ENCODE measurements around the gene CLHC1. TPM values are rescaled to one million over a fixed set of nuclear protein-coding genes. Genes with fewer than 3 reads are reported as not detected.
"Not testable (repeated sequence)": the region's sequence is repeated elsewhere in the genome, so short reads cannot be mapped to it uniquely, and the experiment has no call there.

CLHC1 gene
- polyA plus RNA-seq, 4 donors: 14.5 to 42.5 (median 27.2) TPM

DNA sequence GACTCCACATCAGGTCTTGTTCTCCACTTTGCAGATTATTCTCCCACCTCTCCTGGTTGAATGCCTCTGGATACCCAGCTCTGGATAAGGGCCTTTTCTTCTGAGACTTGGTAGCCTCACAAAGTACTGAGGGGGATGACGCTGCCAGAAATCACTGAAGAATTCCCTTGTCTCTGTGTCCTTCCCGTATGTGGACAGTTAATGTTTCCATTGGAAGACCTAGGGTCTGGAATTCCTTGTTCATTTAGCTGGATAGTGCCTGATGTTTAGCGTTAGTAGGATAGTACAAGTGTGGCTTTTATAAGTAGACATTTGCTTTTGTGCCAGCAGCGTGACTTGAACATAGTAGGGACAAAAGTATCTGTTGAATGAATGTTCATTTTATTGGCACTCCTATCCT, 76.9 kb downstream of the CLHC1 start:
- no peak for DNase-seq (ENCODE audit: low read depth in 4 of 4, low spot score in 2 of 4)

DNA sequence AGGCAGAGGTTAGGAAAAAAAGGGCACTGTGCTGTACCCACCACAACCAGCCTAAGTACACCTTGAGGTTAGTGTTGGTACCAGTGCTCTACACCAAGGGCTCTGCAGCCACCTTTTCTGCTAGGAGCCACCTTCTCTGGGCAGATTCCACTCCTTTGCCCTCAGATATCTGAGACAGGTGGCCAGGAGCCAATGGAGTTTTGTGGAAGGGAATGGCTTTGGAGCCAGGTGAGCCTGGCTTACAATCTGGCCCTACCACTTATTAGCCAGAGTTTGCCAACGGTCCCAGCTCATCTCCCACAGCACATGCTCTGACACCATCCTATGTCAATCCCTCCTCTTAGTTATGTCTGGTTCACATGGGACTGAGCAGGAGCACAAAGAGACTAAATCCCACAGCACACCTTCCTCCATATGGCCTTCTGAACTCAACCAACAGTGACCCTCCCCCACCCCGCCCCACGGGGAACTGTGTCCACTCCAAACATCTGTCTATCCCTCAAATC, 77.5 kb downstream of the CLHC1 start:
- no peak for DNase-seq (ENCODE audit: low read depth in 4 of 4, low spot score in 2 of 4)

DNA sequence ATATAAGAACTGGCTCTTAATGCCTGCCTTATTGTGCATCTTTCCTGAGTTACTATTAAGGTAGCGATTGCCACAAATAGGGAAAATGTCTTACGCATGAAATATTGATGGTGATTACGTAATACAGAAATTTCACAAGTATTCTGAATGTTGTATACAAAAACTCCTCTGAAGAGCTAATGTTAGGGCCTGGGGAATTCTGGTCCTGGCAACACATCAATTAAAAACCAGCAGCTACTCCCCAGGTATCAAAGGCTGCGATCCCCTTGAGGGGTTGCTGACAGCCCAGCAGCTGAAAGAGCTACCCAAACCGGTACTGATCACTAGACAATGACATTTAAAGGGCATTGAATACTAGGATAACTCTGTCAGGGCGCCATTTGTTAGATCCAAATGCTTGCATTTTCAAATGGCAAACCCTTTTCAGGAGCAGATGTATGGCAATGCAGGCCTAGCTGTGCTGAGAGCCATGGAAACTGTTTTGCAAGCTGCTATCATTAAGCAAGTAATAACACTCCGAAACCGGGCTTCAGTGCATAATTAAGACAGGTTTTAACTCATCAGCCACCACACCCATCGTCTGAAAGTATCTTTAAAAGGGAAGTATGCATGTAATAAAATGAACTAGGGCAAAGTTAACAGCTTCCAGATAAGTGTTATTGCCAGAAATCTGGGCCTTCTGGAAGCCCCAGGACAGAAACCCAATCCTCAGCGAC, 78.4 kb downstream of the CLHC1 start:
- DNase-seq (ENCODE audit: low read depth in 4 of 4, low spot score in 2 of 4): no peak

DNA sequence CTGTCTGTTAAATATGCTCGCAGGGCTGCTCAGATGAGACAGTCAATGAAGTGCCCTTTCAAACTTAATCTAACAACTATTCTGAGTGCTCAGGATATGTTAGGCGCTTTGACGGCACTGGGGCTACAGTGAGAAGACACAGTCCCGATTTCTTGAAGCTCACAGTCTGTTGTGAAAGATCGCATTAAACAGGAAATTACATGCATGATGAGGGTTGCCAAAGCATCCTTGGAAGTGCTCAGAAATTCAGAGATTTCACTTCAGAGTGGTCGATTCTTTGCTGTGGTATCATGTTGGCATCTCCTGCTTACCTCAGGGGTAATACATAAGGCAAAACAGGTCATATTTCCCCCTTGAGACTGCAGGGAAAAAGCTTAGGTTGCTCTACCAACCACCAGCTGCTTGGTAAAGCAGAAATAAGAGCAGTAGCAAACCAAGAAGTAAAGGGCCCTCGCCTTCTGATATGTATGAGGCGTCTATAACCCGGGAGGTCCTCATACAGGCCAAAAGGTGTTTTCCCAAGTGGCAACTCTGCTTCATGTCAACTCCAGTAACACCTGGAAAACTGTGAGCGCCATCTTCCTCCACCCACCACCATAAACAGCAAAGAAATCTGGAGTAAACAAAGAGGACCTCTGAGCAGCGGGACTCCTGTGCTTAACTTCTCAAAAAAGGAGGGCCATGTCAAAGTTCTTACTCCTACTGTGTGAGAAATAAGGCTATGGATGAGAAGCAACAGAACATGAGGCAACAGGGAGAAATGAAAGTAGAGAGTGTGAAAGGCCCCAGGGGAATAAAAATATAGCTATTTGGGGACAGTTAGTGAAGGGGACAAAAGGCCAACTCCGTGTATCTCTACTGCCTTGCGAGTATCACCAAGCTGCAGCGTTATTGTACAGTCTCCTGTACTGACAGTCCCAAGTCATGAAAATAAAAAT, 79.3 kb downstream of the CLHC1 start:
- no peak for DNase-seq (ENCODE audit: low read depth in 4 of 4, low spot score in 2 of 4)

DNA sequence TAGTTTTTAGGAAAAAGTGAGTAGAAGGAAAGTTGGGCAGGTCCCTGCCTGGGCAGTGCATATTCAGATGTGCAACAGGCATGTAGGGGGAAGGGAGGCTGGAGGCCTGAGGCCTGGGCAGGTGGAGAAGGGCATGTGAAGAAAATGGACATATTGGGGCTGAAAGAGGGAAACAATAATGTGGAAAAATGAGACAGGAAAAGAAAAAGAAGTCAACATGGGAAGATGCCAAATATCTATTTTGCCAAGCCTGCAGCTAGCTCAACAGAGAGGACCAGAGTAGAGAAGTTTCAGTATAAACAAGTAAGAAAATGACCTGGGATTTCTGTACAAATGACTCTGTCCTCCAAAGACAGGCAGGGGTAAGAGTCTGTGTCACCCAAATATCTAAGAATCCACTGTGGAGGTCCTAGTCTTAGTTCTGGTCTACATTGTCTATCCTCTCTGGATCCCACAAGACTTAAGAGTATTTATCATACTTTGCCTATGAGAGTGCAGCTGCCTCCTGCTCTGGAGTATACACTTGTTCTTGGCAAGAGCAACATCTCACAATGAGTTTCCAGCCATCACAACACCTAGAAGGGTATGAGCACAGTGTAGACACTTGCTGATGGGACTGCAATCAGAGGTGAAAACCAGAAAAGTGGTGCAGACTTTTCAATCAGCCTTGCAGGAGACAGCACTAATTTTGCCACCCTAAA, 80.2 kb downstream of the CLHC1 start:
- DNase-seq (ENCODE audit: low read depth in 4 of 4, low spot score in 2 of 4): no peak

DNA sequence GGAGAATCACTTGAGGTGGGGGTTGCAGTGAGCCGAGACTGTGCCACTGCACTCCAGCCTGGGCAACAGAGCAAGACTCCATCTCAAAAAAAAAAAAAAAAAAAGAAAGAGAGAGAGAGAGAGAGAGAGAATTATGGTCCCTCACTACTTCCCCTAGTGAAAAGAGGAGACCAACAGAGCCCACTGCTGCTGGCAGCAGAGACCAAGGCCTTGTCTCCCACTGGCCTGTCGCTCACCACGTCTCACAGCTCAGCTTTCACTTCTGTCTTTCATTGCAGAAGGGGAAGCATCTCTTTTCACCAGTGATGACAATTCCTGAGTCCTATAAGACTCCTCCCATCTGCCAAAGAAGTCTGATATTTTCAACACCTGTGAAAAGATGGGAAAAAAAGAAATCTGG, 81.3 kb downstream of the CLHC1 start:
- no peak for DNase-seq (ENCODE audit: low read depth in 4 of 4, low spot score in 2 of 4)

DNA sequence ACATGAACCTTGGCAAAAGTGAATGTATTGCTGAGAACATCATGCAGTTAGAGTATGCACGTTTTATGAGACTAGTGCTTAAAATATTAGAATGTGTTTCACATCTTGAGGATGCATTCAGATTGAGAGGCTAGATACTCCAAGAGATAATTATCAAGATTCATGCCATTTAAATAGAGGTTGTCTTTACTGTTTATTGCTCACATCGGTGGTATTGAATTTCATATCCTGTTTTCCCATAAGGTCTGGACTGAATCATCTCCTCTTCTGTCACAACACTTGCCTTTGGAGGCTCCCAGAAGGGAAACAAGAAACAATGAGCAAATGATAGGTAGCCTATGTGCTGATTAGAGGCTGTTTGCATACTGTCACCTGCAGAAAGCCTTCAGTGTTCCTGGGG, 83.8 kb downstream of the CLHC1 start:
- DNase-seq (ENCODE audit: low read depth in 4 of 4, low spot score in 2 of 4): no peak

DNA sequence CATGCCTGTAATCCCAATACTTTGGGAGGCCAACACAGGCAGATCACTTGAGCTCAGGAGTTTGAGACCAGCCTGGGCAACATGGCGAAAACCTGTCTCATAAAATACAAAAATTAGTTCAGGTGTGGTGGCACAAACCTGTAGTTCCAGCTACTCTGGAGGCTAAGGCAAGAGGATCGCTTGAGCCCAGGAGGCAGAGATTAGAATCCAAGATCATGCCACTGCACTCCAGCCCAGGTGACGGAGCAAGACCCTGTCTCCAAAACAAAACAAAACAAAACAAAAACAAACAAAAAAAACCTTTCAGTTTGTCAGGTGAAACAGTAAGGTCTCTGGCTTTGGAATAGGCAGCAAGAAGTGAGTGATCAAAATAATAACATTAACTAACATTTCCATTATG, 84.6 kb downstream of the CLHC1 start:
- no peak for DNase-seq (ENCODE audit: low read depth in 4 of 4, low spot score in 2 of 4)

DNA sequence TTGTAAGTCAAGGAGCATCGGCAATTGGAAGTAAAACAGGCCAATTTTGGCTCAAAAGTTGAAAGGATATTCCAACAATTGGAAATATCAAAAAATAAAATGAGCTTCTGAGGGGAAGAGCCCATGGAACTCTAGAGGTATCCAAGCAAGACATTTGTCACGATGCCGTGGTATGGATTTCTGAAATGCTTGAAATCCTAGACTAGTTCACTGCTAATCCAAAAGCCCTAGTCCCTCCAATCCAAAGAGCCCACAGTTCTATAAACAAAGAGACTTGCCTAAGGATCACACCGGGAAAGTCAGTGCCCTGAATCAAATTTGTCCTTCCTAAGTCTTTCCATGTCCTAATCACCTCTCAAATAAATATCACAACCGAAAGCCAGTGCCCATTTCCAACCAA, 85.1 kb downstream of the CLHC1 start:
- DNase-seq (ENCODE audit: low read depth in 4 of 4, low spot score in 2 of 4): no peak

DNA sequence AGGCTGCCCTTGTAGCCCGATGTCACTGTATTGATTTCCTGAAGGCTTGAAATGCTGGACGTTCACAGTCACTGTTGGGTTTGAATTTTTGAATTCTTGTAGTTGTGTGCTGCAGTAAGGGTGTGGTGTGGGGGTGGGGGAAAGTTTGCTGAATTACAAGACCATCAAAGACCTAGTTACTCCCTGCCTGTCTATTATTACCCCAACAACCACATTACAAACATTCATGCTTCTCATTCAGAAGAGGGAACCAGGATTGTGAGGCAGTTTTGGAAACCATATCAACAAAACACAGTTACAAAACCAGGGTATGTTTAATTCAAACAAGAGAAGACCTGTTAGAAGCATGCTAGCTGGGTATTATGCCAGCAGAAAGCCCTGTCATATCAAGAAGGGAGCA, 85.8 kb downstream of the CLHC1 start:
- DNase-seq (ENCODE audit: low read depth in 4 of 4, low spot score in 2 of 4): no peak

DNA sequence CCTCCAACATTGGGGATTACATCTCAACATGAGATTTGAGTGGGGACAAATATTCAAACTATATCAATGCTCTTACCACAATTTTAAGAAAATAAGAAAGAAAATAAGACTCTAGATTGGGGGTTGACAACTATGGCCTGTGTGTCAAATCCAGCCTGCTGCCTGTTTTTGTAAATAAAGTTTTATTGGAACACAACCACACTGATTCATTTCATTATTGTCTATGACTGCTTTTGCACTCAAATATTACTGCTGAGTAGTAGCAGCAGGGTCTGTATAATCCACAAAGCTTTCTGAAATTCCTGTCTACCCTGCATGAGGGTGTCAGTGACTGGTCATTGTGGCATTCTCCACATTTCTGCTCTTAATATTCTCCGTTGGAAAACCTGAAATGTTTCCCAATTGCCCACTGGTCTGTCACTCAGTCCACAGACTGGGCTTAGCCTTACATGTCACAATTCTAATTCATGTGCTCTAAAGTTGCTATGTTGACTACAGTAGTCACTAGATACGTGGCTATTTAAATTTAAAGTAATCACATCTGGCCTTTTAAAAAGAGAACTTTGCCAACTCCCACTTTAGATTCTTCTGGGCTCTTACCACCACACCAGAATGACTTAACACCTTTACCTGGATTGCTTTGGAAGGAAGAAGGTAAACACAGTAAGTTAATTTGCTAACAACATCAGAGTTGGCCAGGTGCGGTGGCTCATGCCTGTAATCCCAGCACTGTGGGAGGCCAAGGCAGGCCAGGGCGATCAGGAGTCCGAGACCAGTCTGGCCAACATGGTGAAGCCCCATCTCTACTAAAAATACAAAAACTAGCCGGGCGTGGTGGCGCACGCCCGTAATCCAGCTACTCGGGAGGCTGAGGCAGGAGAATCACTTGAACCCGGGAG, 86.9 kb downstream of the CLHC1 start:
- DNase-seq (ENCODE audit: low read depth in 4 of 4, low spot score in 2 of 4): no peak

DNA sequence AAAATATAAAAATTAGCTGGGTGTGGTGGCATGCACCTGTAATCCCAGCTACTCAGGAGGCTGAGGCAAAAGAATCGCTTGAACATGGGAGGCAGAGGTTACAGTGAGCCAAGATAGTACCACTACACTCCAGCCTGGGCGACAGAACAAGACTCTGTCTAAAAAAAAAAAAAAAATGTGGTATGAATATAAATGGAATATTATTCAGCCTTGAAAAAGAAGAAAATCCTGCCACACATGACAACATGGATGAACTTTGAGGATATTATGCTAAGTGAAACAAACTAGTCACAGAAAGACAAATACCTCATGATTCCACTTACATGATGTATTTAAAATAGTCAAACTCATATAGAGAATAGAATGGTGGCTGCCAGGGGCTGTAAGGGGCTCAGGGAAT, 88.4 kb downstream of the CLHC1 start:
- DNase-seq (ENCODE audit: low read depth in 4 of 4, low spot score in 2 of 4): not testable (repeated sequence)

DNA sequence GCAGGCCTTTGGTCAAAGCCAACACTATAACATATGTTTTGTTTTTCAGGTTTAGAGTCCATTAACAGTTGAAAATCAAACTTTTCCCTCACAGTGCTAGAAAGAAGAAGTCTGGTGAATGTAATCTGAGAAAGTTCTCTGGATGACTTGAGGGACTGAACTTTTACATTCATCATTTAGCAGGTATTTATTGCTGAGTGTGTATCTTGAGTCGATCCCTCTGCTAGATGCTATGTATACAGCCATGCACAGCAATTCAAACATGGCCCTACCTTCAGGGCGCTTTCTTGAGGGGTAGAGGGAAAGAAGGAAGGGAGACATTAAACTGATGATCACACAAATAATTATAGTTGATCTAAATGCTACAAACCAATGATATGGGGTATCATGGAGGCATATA, 89.6 kb downstream of the CLHC1 start:
- DNase-seq (ENCODE audit: low read depth in 4 of 4, low spot score in 2 of 4): no peak

DNA sequence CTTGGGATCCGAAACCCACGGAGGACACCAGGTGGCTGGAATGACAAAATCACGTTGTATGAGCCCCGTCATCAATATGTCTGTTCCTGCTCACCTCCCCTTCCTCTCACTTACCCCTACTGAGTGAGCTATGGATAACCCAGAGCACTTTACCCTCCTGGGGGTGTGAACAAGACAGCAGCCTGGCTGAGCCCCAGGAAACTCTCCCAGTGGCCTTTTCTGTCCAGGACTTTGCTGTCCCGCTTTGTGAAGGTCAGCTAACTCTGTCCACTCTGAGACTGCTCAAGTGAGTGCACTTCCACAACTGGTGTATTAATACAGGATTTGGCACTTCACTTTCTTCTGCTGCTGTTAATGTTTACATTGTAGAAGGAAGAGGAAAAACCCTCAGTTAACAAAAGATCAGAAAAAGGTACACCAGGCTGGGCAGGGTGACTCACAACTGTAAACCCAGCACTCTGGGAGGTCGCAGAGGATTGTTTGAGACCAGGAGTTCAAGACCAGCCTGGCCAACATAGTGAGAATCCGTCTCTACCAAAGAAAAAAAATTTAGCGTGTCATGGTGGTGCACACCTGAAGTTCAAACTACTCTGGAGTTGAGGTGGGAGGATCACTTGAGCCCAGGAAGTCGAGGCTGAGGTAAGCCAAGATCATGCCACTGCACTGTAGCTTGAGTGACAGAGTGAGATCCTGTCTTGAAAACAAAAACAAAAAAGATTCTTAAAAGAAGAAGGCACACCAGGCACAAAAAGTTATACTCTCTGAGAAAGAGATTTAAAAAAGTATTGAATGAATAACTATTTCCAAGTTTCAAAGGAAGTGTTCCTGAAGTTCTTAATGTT, 90.3 kb downstream of the CLHC1 start:
- no peak for DNase-seq (ENCODE audit: low read depth in 4 of 4, low spot score in 2 of 4)

DNA sequence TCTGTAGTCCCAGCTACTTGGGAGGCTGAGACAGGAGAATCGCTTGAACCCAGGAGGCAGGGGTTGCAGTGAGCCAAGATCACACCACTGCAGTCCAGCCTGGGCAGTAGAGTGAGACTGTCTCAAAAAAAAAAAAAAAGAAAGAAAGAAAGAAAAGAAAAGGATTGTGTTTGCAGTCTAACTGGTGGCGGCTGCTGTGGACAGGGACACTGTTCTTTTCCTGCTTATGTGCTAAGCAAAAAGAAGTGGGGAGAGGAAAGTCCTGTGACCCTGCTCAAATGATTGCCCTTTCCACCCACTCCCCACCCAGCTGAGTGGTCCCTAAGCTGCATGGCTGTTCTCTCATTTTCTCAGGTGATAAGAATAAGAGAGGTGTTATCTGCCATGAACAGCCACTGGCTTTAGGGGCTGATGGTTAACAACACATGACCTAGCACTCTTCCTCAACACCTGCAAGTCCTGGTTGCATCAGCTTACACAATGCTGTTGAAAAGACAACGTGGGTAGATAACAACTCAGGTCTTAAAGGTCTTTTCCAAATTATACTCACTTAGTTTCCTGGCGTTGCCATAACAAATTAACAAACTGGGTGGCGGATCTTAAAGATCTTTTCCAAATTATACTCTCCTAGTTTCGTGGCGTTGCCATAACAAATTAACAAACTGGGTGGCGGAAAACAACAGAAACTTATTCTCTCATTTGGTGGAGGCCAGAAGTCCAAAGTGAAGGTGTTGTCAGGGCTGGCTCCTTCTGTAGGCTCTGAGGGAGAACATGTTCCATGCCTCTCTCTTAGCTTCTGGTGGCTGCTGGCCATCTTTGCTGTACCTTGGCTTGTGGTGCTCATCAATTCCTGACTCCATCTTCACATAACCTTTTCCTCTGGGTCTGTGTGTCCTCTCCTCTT, 91.5 kb downstream of the CLHC1 start:
- DNase-seq (ENCODE audit: low read depth in 4 of 4, low spot score in 2 of 4): no peak

DNA sequence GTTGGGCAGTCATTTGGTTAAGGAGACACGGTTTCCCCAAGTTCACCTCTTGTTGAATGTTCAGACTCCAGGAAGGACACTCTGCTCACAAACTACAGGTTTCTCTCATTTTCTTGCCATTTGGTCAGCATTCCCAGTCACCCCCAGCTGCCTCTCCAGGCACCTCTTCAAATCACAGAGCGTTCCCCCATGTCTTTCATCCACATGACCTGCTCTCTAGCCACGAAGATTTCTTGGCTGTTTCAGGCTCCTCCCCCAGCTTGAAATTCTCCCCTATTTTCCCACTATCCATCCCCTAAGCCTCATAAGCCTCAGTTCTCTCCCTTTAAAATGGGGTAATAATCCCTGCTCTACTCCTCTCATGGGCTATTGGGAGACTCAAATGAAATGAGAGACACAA, 92.8 kb downstream of the CLHC1 start:
- DNase-seq (ENCODE audit: low read depth in 4 of 4, low spot score in 2 of 4): no peak

DNA sequence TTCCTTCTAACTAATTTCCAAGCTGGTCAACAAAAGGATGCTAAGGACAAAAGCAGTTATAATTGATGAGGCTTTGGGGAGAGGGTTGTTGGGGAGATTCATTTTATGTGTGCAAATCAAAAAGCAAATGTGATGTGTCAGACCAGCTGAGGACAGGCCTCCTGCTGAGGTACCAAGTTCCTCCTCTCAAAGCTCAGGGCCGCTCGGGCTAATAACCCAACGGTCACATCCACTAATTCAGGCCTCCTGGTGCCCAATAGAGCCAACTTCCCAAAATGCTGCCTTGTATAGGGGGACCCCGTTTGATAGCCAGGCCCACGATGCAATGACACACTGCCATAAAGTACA, 93.2 kb downstream of the CLHC1 start:
- DNase-seq (ENCODE audit: low read depth in 4 of 4, low spot score in 2 of 4): no peak
